Type B pancreatic cell (in vitro differentiated cells): ENCODE results near the gene TRAF3. TPM values are rescaled to one million over a fixed set of nuclear protein-coding genes. Genes with fewer than 3 reads are reported as not detected.
"Not testable (repeated sequence)": the region's sequence is repeated elsewhere in the genome, so short reads cannot be mapped to it uniquely, and the experiment has no call there.

Source experiments
- DNase-seq: peaks from one replicate; pipeline ENCODE4 v3.0.0; 2021; ENCODE audit warnings: mixed read lengths; ENCODE audit not compliant: unreplicated experiment; ENCODE audit errors: extremely low spot score
- H3K27ac Mint-ChIP-seq: 2 replicates; pipeline ENCODE4 v1.8.0; 2021; ENCODE audit warnings: mild to moderate bottlenecking, mixed read lengths
- H3K27me3 Mint-ChIP-seq: 2 replicates; pipeline ENCODE4 v1.8.0; 2021; ENCODE audit warnings: mixed read lengths
- H3K36me3 Mint-ChIP-seq: 2 replicates; pipeline ENCODE4 v1.8.0; 2021; ENCODE audit warnings: mixed read lengths
- H3K4me1 Mint-ChIP-seq: one replicate; pipeline ENCODE4 v1.8.0; 2021; ENCODE audit warnings: mixed read lengths; ENCODE audit not compliant: unreplicated experiment
- H3K4me3 Mint-ChIP-seq: 2 replicates; pipeline ENCODE4 v1.8.0; 2021; ENCODE audit warnings: mild to moderate bottlenecking, mixed read lengths
- H3K9me3 Mint-ChIP-seq: 2 replicates; pipeline ENCODE4 v1.8.0; 2021; ENCODE audit warnings: mixed read lengths
- total RNA-seq: library from RNA; stranded (reverse); gene quantifications from 2 replicates; pipeline ENCODE4 v1.2.1, GENCODE V29; 2021; ENCODE audit warnings: low replicate concordance
- TF ChIP-seq, protein P1 (sequence below): fragments of 200-600 bp; sonication (generic); conservative IDR thresholded peaks from 2 replicates; pipeline ENCODE4 v1.5.0; 2021; ENCODE audit warnings: antibody characterized with exemption, mild to moderate bottlenecking

Gene TRAF3
- total RNA-seq, 1 donor from 2014 or later, result 24.0 TPM

DNA sequence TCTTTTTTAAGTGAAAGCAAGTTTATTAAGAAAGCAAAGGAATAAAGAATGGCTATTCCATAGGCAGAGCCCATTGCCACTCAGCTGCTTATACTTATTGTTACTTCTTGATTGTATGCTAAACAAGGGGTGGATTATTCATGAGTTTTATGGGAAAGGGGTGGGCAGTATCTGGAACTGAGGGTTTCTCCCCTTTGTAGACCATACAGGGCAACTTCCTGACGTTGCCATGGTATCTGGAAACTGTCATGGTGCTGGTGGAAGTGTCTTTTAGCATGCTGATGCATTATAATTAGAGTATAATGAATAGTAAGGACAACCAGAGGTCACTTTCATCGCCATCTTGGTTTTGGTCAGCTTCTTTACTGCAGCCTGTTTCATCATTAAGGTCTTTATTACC lies 78.9 kb downstream of the TRAF3 start:
- no peak for DNase-seq
- peaks cover 12% of the 10 kb centered on the region for H3K36me3 Mint-ChIP-seq
- peaks cover 5% of the 10 kb centered on the region for H3K9me3 Mint-ChIP-seq
- no peak overlapping the region for H3K4me3 Mint-ChIP-seq
- H3K27ac Mint-ChIP-seq, result no peak overlapping the region
- no peaks in the 10 kb centered on the region for H3K27me3 Mint-ChIP-seq
- TF ChIP-seq, protein P1, sequence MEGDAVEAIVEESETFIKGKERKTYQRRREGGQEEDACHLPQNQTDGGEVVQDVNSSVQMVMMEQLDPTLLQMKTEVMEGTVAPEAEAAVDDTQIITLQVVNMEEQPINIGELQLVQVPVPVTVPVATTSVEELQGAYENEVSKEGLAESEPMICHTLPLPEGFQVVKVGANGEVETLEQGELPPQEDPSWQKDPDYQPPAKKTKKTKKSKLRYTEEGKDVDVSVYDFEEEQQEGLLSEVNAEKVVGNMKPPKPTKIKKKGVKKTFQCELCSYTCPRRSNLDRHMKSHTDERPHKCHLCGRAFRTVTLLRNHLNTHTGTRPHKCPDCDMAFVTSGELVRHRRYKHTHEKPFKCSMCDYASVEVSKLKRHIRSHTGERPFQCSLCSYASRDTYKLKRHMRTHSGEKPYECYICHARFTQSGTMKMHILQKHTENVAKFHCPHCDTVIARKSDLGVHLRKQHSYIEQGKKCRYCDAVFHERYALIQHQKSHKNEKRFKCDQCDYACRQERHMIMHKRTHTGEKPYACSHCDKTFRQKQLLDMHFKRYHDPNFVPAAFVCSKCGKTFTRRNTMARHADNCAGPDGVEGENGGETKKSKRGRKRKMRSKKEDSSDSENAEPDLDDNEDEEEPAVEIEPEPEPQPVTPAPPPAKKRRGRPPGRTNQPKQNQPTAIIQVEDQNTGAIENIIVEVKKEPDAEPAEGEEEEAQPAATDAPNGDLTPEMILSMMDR, result no peak
- no peaks in the 10 kb centered on the region for H3K4me1 Mint-ChIP-seq

DNA sequence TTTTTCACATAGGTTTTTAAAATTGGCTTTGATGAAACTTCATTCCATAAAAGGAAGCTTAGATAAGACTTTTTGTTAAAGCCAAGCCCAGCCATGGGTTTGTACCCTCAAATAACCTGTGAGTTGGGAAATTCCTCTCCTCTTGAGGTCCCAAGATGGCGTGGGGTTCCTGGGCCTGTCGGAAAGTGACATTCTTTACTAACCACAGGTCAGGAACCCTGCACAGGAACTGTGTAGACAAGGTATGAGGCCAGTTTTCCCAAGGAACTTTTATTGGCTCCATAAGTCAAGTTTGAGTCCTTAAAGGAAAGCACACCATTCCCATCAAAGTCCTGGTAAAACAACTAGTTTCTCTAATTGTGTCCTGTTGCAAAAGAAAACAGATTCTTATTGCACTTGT lies 80.2 kb downstream of the TRAF3 start:
- Mint-ChIP-seq H3K36me3 (peaks cover 21% of the 10 kb centered on the region), H3K9me3 (peaks cover 5% of the 10 kb centered on the region), H3K27ac (no peak overlapping the region), H3K27me3 (no peaks in the 10 kb centered on the region), H3K4me1 (no peaks in the 10 kb centered on the region), H3K4me3 (no peak overlapping the region)
- no peak for DNase-seq
- TF ChIP-seq, protein P1, result no peak

DNA sequence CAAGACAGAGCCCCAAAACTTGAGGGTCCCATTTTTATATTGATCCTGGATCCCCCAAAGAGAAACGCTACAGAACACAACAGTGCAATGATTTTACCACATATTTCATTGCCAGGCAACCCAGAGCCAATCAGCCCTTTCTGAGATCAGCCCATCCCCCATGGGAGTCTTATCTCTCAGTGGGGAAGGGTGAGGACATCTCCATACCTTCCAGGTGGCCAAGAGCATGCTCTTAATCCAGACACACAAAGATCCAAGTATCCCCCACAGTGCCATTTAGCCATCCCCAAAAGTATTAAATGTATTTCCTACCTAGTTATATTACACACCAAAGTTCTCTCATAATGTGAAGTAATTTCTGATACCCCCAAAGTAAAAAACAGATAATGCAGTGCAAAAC lies 82.7 kb downstream of the TRAF3 start:
- Mint-ChIP-seq H3K4me3 (no peak overlapping the region), H3K4me1 (no peaks in the 10 kb centered on the region), H3K9me3 (peaks cover 5% of the 10 kb centered on the region), H3K36me3 (peaks cover 28% of the 10 kb centered on the region), H3K27ac (no peak overlapping the region), H3K27me3 (no peaks in the 10 kb centered on the region)
- no peak for DNase-seq
- TF ChIP-seq, protein P1, result no peak

DNA sequence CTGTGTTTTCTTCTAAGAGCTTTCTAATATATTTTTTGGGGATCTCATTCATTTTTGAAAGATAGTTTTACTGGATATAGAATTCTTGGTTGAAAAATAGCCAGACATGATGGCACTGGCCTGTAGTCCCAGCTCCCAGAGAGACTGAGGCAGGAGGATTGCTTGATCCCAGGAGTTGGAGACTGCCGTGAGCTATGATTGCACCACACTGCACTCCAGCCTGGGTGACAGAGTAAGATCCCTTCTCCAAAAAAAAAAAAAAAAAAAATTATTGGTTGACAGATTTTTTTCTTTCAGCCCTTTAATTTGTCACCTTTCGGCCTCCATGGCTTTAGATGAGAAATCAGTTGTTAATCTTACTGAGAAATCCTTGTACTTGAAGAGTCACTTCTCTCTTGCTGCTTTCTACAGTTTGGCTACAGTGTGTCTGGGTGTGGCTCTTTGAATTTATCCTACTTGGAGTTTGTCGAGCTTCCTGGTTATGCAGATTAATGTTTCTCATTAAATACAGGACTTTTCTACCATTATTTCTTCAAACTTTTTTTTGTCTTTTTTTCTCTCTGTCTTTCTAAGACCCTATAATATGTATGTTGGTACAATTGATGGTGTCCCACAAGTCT lies 85.0 kb downstream of the TRAF3 start:
- Mint-ChIP-seq H3K4me1 (peaks cover 4% of the 10 kb centered on the region), H3K27ac (no peak overlapping the region), H3K4me3 (no peak overlapping the region), H3K9me3 (peaks cover 5% of the 10 kb centered on the region), H3K27me3 (no peaks in the 10 kb centered on the region), H3K36me3 (peaks cover 27% of the 10 kb centered on the region)
- TF ChIP-seq, protein P1, result no peak
- no peak for DNase-seq

DNA sequence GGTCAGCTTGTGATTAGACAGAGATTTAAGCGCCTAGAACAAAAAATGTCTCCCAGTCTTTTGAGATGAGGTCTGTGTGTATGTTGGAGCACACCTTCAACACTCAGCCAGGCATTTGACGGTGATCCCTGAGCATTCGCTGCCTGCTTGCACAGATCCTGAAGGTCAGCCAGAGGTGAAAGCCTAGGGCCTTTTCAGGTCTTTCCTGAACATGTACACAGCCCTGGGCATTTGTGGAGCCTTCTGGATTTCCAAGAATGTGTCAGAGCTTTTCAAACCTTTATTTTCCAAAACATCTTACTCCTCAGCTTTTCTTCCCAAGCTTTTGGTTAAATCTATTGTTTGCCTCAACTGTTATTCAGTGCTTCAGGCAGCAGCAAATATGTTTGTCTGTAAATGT lies 86.1 kb downstream of the TRAF3 start:
- H3K27ac Mint-ChIP-seq, result no peak overlapping the region
- peaks cover 27% of the 10 kb centered on the region for H3K36me3 Mint-ChIP-seq
- H3K9me3 Mint-ChIP-seq, result peaks cover 5% of the 10 kb centered on the region
- no peaks in the 10 kb centered on the region for H3K27me3 Mint-ChIP-seq
- peaks cover 7% of the 10 kb centered on the region for H3K4me1 Mint-ChIP-seq
- TF ChIP-seq, protein P1, result no peak
- no peak overlapping the region for H3K4me3 Mint-ChIP-seq
- DNase-seq, result no peak

DNA sequence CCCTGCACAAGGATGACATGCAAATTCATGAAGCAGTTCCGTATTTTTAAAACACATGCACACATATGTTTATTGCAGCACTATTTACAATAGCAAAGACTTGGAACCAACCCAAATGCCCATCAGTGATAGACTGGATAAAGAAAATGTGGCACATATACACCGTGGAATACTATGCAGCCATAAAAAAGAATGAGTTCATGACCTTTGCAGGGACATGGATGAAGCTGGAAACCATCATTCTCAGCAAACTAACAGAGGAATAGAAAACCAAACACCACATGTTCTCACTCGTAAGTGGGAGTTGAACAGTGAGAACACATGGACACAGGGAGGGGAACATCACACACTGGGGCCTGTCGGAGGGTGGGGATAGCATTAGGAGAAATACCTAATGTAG lies 88.7 kb downstream of the TRAF3 start:
- not testable (repeated sequence) for H3K9me3 Mint-ChIP-seq, H3K4me3 Mint-ChIP-seq, H3K4me1 Mint-ChIP-seq, DNase-seq, H3K27me3 Mint-ChIP-seq, H3K27ac Mint-ChIP-seq
- peaks cover 22% of the 10 kb centered on the region for H3K36me3 Mint-ChIP-seq
